Chondrocyte (in vitro differentiated cells): ENCODE data around the gene DYNLRB1. TPM values are rescaled to one million over a fixed set of nuclear protein-coding genes. Genes with fewer than 3 reads are reported as not detected.
A peak's percentile ranks its signal among the peaks of the same experiment; 100 is the strongest.

Source experiments
- DNase-seq: peaks from one replicate; pipeline ENCODE4 v3.0.0; 2021; ENCODE audit warnings: mixed read lengths, low spot score
- H3K27ac Mint-ChIP-seq: one replicate; pipeline ENCODE4 v1.8.0; 2021; ENCODE audit warnings: mild to moderate bottlenecking, moderate library complexity, mixed read lengths; ENCODE audit not compliant: unreplicated experiment
- H3K27me3 Mint-ChIP-seq: 2 replicates; pipeline ENCODE4 v1.8.0; 2021; ENCODE audit warnings: low read depth, mixed read lengths
- H3K36me3 Mint-ChIP-seq: 2 replicates; pipeline ENCODE4 v1.8.0; 2021; ENCODE audit warnings: low read depth, mixed read lengths
- H3K4me1 Mint-ChIP-seq: 2 replicates; pipeline ENCODE4 v1.8.0; 2021; ENCODE audit warnings: low read depth, mild to moderate bottlenecking, mixed read lengths
- H3K4me3 Mint-ChIP-seq: one replicate; pipeline ENCODE4 v1.8.0; 2021; ENCODE audit warnings: mild to moderate bottlenecking, moderate library complexity, mixed read lengths; ENCODE audit not compliant: unreplicated experiment
- H3K9me3 Mint-ChIP-seq: 2 replicates; pipeline ENCODE4 v1.8.0; 2021; ENCODE audit warnings: low read depth, mixed read lengths
- CTCF ChIP-seq: fragments of 200-600 bp; sonication (generic); IDR thresholded peaks from 2 replicates; pipeline ENCODE4 v1.5.0; 2021; ENCODE audit warnings: antibody characterized with exemption, mild to moderate bottlenecking, moderate library complexity
- total RNA-seq: library from RNA; stranded (reverse); gene quantifications from 3 replicates; pipeline ENCODE4 v1.2.1, GENCODE V29; 2021

The DYNLRB1 gene
- total RNA-seq, 1 donor from 2014 or later: 199 TPM

GRCh38 chr20:34546751-34547181 is 30.5 kb downstream of the DYNLRB1 start:
- H3K27ac Mint-ChIP-seq: no peak overlapping the region
- H3K36me3 Mint-ChIP-seq: peaks cover 7% of the 10 kb centered on the region
- peak; percentile 78 for DNase-seq
- H3K9me3 Mint-ChIP-seq: no peaks in the 10 kb centered on the region
- no peaks in the 10 kb centered on the region for H3K27me3 Mint-ChIP-seq
- H3K4me3 Mint-ChIP-seq: no peak overlapping the region
- no peak for TF ChIP-seq CTCF
- H3K4me1 Mint-ChIP-seq: no peaks in the 10 kb centered on the region

GRCh38 chr20:34547844-34548613 is 31.8 kb downstream of the DYNLRB1 start:
- H3K27me3 Mint-ChIP-seq: no peaks in the 10 kb centered on the region
- TF ChIP-seq CTCF: no peak
- peak; percentile 91 for DNase-seq

GRCh38 chr20:34549291-34549928 is 33.2 kb downstream of the DYNLRB1 start:
- no peak for DNase-seq
- no peak overlapping the region for H3K4me3 Mint-ChIP-seq

More at GRCh38 chr20:34547844-34548613, 31.8 kb downstream of the DYNLRB1 start:
- Mint-ChIP-seq H3K36me3 (peaks cover 2% of the 10 kb centered on the region), H3K27ac (no peak overlapping the region), H3K9me3 (no peaks in the 10 kb centered on the region), H3K4me1 (no peaks in the 10 kb centered on the region), H3K4me3 (no peak overlapping the region)

GRCh38 chr20:34549929-34550305 is 33.7 kb downstream of the DYNLRB1 start:
- no peaks in the 10 kb centered on the region for H3K9me3 Mint-ChIP-seq
- no peak for DNase-seq
- H3K27ac Mint-ChIP-seq: no peak overlapping the region

More at GRCh38 chr20:34549291-34549928, 33.2 kb downstream of the DYNLRB1 start:
- TF ChIP-seq CTCF: no peak
- H3K27me3 Mint-ChIP-seq: no peaks in the 10 kb centered on the region
- peaks cover 4% of the 10 kb centered on the region for H3K4me1 Mint-ChIP-seq
- H3K27ac Mint-ChIP-seq: no peak overlapping the region
- H3K9me3 Mint-ChIP-seq: no peaks in the 10 kb centered on the region
- H3K36me3 Mint-ChIP-seq: peaks cover 2% of the 10 kb centered on the region

More at GRCh38 chr20:34549929-34550305, 33.7 kb downstream of the DYNLRB1 start:
- Mint-ChIP-seq H3K4me3 (no peak overlapping the region), H3K27me3 (no peaks in the 10 kb centered on the region), H3K4me1 (peaks cover 4% of the 10 kb centered on the region), H3K36me3 (no peaks in the 10 kb centered on the region)
- TF ChIP-seq CTCF: no peak
